GM06990 (cell line): Measurements from ENCODE around the gene TANC1.

Experiments used
- DNase-seq: peaks from one replicate; pipeline ENCODE4 v3.0.0-alpha.2; 2011; ENCODE audit not compliant: insufficient read length; ENCODE audit errors: extremely low read depth
- H3K27me3 ChIP-seq: replicated peaks from 2 replicates; pipeline ENCODE4 v1.6.0; 2011; ENCODE audit warnings: low read length; ENCODE audit not compliant: control insufficient read depth, insufficient read depth
- H3K36me3 ChIP-seq: 2 replicates; pipeline ENCODE4 v1.5.1; 2011; ENCODE audit warnings: low read length; ENCODE audit not compliant: control insufficient read depth, insufficient read depth
- H3K4me3 ChIP-seq: replicated peaks from 2 replicates; pipeline ENCODE4 v1.5.1; 2011; ENCODE audit warnings: low read depth, mild to moderate bottlenecking, control low read depth, low read length
- TF ChIP-seq, protein P1 (sequence below): IDR thresholded peaks from 2 replicates; pipeline ENCODE4 v1.5.1; 2011; ENCODE audit warnings: low read length, control low read depth, mild to moderate bottlenecking, inconsistent platforms; ENCODE audit not compliant: insufficient read depth, poor library complexity, severe bottlenecking

TANC1 gene

GRCh38 chr2:159060518-159060917 lies 92.1 kb downstream of the TANC1 start:
- TF ChIP-seq, protein P1, sequence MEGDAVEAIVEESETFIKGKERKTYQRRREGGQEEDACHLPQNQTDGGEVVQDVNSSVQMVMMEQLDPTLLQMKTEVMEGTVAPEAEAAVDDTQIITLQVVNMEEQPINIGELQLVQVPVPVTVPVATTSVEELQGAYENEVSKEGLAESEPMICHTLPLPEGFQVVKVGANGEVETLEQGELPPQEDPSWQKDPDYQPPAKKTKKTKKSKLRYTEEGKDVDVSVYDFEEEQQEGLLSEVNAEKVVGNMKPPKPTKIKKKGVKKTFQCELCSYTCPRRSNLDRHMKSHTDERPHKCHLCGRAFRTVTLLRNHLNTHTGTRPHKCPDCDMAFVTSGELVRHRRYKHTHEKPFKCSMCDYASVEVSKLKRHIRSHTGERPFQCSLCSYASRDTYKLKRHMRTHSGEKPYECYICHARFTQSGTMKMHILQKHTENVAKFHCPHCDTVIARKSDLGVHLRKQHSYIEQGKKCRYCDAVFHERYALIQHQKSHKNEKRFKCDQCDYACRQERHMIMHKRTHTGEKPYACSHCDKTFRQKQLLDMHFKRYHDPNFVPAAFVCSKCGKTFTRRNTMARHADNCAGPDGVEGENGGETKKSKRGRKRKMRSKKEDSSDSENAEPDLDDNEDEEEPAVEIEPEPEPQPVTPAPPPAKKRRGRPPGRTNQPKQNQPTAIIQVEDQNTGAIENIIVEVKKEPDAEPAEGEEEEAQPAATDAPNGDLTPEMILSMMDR: no peak

GRCh38 chr2:159063677-159064076 lies 95.2 kb downstream of the TANC1 start:
- no peak for DNase-seq
- TF ChIP-seq, protein P1: no peak
- H3K27me3 ChIP-seq: no peaks in the 10 kb centered on the region
- H3K36me3 ChIP-seq: no peaks in the 10 kb centered on the region
- no peak overlapping the region for H3K4me3 ChIP-seq

More at GRCh38 chr2:159060518-159060917, 92.1 kb downstream of the TANC1 start:
- Histone ChIP-seq H3K36me3 (no peaks in the 10 kb centered on the region), H3K4me3 (no peak overlapping the region), H3K27me3 (no peaks in the 10 kb centered on the region)
- no peak for DNase-seq

GRCh38 chr2:159064446-159065301 lies 96.2 kb downstream of the TANC1 start:
- Histone ChIP-seq H3K36me3 (no peaks in the 10 kb centered on the region), H3K4me3 (no peak overlapping the region), H3K27me3 (no peaks in the 10 kb centered on the region)
- TF ChIP-seq, protein P1: no peak
- no peak for DNase-seq

DNA sequence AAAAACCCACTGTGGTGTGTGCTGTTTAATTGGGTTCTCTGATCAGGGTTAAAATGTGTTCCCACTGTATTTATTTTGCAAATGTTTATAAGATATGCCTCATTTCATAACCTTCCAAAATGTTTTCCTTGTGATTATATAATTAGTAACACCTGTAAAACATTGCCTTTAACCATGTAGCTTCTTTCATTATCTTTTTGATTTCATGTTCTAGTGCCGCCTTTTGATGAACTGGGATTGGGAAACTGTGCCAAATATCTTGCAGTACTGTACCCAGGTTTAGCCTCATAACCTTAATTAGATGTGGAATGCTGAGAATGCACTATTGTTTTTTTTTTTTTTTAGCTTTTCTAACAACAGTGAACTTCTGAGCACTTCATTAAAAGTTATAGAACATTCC lies 96.9 kb downstream of the TANC1 start:
- no peak for DNase-seq
- Histone ChIP-seq H3K27me3 (no peaks in the 10 kb centered on the region), H3K4me3 (no peak overlapping the region), H3K36me3 (no peaks in the 10 kb centered on the region)
- TF ChIP-seq, protein P1: no peak

GRCh38 chr2:159065891-159066290 lies 97.5 kb downstream of the TANC1 start:
- DNase-seq: no peak
- Histone ChIP-seq H3K27me3 (no peaks in the 10 kb centered on the region), H3K4me3 (no peak overlapping the region), H3K36me3 (no peaks in the 10 kb centered on the region)
- TF ChIP-seq, protein P1: no peak
